Measurements from ENCODE around the gene NKD1. TPM values are rescaled to one million over a fixed set of nuclear protein-coding genes. Genes with fewer than 3 reads are reported as not detected.

The NKD1 gene
- polyA plus RNA-seq, 1 experiment: not detected

DNA sequence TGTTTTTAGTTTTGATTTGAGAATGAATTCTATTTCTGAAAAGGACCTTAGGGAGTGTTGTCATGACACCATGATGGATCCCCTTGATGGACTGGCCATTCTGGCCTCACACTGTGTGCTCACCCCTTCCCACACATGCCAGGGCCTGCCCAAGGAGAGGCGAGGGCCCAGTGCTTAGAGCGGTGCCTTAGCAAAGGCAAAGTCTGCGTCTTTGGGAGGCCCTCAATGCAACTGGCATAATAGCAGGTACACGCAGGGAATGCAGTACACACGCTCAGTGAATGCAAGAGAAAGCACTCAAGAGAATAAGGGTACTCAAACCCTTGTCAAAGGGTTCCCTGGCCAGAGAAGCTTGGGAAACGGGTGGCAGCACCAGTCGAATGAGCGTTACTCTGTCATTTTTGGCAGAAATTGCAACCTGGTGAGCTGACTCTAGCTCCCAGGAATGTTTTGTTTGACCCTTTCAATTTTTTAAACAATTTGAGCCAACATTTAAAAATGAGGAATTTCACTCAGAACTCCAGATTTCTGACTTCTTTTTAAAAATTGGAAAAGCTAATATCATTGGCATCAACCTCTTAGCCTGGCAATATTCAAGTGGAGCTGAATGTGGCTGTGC is 32.1 kb downstream of the NKD1 start:
- no peaks in the 10 kb centered on the region for H3K9me3 ChIP-seq (ENCODE audit: control insufficient read depth, insufficient read depth, low read length)
- DNase-seq (ENCODE audit: low read depth, low spot score): no peak
- TF ChIP-seq, protein P1, sequence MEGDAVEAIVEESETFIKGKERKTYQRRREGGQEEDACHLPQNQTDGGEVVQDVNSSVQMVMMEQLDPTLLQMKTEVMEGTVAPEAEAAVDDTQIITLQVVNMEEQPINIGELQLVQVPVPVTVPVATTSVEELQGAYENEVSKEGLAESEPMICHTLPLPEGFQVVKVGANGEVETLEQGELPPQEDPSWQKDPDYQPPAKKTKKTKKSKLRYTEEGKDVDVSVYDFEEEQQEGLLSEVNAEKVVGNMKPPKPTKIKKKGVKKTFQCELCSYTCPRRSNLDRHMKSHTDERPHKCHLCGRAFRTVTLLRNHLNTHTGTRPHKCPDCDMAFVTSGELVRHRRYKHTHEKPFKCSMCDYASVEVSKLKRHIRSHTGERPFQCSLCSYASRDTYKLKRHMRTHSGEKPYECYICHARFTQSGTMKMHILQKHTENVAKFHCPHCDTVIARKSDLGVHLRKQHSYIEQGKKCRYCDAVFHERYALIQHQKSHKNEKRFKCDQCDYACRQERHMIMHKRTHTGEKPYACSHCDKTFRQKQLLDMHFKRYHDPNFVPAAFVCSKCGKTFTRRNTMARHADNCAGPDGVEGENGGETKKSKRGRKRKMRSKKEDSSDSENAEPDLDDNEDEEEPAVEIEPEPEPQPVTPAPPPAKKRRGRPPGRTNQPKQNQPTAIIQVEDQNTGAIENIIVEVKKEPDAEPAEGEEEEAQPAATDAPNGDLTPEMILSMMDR (IDR thresholded peaks at IDR 0.05; ENCODE audit: low read depth, low read length): no peak
- H3K27ac ChIP-seq (ENCODE audit: low read depth, low read length): no peak overlapping the region
- peaks cover 7% of the 10 kb centered on the region for H3K27me3 ChIP-seq (ENCODE audit: control insufficient read depth, insufficient read depth, low read length)
- ChIA-PET POLR2A (no interaction called here), CTCF (interaction anchor here (1.7 kb wide), 1 partner anchor 227 kb away, joined by 6 read pairs; no protein-coding TSS in a partner anchor)
- H3K4me3 ChIP-seq (ENCODE audit: low read depth, low read length): no peak overlapping the region

DNA sequence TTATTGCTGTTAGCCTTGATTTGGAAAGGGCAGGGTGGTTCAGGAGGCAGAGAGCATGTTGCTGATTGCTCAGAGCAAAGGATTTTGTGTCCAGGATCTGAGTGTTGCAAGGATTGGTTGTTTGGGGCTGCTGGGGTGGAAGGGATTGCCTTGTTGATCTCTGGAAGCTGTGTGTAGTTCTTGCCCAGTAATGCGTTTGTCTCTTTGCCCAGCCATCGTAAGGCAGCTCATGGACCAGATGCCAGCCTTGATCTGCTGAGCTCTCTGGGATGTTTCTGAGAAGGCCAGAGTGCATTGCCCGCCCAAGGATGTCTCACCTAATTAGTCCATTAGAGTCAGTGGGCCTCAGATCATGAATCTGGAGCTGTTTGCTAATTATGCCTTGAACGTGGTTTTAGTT is 33.6 kb downstream of the NKD1 start:
- H3K4me3 ChIP-seq (ENCODE audit: low read depth, low read length): no peak overlapping the region
- H3K9me3 ChIP-seq (ENCODE audit: control insufficient read depth, insufficient read depth, low read length): no peaks in the 10 kb centered on the region
- ChIA-PET POLR2A (no interaction called here), CTCF (interaction anchor here (1.7 kb wide), 1 partner anchor 225 kb away, joined by 6 read pairs; no protein-coding TSS in a partner anchor)
- TF ChIP-seq, protein P1 (IDR thresholded peaks at IDR 0.05; ENCODE audit: low read depth, low read length): no peak
- no peak overlapping the region for H3K27ac ChIP-seq (ENCODE audit: low read depth, low read length)
- DNase-seq (ENCODE audit: low read depth, low spot score): no peak
- H3K27me3 ChIP-seq (ENCODE audit: control insufficient read depth, insufficient read depth, low read length): peaks cover 14% of the 10 kb centered on the region

DNA sequence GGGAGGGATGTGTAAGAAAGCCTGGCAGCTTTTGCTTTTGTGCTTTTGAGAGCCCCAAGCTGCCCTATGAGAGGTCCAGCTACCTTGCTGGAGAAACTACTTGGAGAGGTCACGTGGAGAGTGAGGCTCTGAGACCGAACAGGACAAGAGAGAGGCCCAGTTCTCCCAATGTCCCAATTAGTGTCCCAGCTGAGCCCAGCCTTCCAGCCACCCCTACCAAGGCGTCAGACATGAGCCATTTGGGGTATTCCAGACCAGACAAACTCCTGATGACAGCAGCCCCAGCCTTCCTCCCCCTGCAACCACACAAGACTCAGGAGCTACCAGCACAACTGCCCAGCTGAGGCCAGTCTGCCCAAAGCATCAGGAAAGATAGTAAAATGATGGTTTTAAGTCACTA is 35.0 kb downstream of the NKD1 start:
- ChIA-PET CTCF (interaction anchor here (1.0 kb wide), 1 partner anchor 558 kb away, joined by 3 read pairs; the partner anchor contains the start of gene CNEP1R1), POLR2A (no interaction called here)
- peaks cover 17% of the 10 kb centered on the region for H3K27me3 ChIP-seq (ENCODE audit: control insufficient read depth, insufficient read depth, low read length)
- no peak overlapping the region for H3K4me3 ChIP-seq (ENCODE audit: low read depth, low read length)
- DNase-seq (ENCODE audit: low read depth, low spot score): no peak
- no peaks in the 10 kb centered on the region for H3K9me3 ChIP-seq (ENCODE audit: control insufficient read depth, insufficient read depth, low read length)
- H3K27ac ChIP-seq (ENCODE audit: low read depth, low read length): no peak overlapping the region
- TF ChIP-seq, protein P1 (IDR thresholded peaks at IDR 0.05; ENCODE audit: low read depth, low read length): no peak

DNA sequence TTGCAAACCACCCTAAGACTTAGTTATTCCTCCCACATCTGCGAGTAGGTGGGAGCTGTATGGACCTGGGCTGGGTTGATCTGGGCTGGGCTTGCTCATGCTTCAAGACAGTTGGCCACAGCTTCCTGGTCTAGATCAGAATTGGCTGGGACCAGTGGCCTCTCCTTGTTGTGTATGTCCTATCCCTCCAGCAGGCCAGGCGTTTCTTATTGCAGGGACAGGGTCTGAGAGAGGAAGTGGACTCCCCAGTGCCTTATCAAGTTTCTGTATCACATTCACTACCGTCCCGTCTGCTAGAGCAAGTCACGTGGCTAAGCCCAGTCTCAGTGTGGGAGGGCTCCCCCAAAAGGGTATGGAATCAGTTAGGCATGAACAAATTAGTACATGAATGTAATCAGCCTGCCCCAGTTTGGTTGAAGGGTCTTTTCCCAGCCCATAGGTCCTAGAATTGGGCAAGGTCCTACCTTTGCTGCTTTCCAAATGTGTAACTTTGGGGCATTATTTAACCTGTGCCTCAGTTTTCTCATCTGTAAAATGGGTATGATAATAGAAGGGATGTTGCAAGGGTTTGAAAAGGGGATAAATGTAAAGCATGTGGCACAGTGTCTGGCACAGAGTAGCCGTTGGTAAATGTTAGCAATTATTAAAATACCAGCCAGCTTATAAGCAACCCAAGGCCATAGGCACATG is 36.0 kb downstream of the NKD1 start:
- DNase-seq (ENCODE audit: low read depth, low spot score): no peak
- Histone ChIP-seq H3K4me3 (ENCODE audit: low read depth, low read length) (no peak overlapping the region), H3K9me3 (ENCODE audit: control insufficient read depth, insufficient read depth, low read length) (no peaks in the 10 kb centered on the region), H3K27me3 (ENCODE audit: control insufficient read depth, insufficient read depth, low read length) (peaks cover 17% of the 10 kb centered on the region), H3K27ac (ENCODE audit: low read depth, low read length) (no peak overlapping the region)
- ChIA-PET CTCF (interaction anchor here (0.6 to 1.0 kb wide), 2 partner anchors 216 to 559 kb away, joined by 3 read pairs; partner anchors contain the start of gene CNEP1R1), POLR2A (no interaction called here)
- TF ChIP-seq, protein P1 (IDR thresholded peaks at IDR 0.05; ENCODE audit: low read depth, low read length): no peak

DNA sequence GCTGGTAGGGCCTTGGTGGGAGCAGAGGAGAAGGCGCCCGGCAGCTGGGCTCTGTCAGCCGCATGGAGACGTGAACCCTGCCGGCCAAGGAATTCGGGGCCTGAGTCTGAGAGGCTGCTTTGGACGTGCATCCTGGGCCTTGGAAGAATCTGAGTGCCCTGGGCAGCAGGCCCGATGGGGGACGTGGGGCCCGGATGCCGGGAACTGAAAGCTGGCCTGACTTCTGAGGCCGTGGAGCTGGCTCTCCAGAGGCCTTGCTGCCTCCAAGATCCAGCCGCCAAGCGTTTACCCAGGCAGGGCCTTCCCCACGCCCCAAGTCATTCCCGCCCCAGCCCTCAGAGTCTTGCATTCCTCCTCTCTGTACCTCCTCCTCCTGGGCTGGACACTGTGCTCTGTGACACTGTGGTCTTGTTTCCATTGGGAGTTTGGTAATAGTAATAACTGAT is 37.2 kb downstream of the NKD1 start:
- DNase-seq (ENCODE audit: low read depth, low spot score): no peak
- Histone ChIP-seq H3K27ac (ENCODE audit: low read depth, low read length) (no peak overlapping the region), H3K9me3 (ENCODE audit: control insufficient read depth, insufficient read depth, low read length) (no peaks in the 10 kb centered on the region), H3K27me3 (ENCODE audit: control insufficient read depth, insufficient read depth, low read length) (peaks cover 14% of the 10 kb centered on the region), H3K4me3 (ENCODE audit: low read depth, low read length) (no peak overlapping the region)
- ChIA-PET POLR2A (no interaction called here), CTCF (no interaction called here)
- TF ChIP-seq, protein P1 (IDR thresholded peaks at IDR 0.05; ENCODE audit: low read depth, low read length): no peak
